ENCODE data around the gene HDAC4.

Gene HDAC4

DNA sequence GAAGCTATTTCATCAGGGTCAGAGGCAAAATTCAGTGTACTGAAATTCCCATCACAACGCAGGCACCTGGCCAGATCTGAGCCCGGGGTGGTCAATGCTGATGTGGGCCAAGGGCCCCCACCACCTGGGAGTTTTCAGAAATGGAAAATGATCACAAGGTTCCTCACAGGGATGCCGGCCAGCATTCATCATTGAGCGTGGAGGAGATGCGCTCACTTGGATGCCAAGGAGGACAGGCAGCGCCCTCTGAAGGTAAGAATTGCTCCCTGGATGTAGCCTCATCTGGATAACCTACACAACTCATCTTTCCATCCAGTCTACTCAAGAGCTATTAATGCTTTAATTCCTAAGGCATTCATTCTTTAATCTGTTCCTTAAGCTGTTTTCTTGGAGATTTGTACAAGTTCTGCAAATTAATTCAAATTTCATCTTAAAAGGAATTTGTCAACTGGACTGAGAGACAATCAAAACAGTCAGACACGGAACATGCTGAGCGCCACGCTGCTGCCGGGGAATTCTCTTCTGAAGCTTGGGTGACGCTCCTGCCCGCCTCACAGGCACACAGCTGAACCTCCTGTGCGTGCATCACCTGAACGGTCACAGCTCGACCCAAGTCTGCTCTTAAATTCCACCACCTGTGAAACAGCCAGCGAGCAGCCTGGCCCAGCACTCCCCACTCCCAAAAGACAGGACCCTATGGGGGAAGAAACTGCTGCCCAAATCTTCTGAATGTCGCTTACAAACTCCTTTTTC is 206.7 kb downstream of the HDAC4 start:
- FAIRE-seq, result no peak

DNA sequence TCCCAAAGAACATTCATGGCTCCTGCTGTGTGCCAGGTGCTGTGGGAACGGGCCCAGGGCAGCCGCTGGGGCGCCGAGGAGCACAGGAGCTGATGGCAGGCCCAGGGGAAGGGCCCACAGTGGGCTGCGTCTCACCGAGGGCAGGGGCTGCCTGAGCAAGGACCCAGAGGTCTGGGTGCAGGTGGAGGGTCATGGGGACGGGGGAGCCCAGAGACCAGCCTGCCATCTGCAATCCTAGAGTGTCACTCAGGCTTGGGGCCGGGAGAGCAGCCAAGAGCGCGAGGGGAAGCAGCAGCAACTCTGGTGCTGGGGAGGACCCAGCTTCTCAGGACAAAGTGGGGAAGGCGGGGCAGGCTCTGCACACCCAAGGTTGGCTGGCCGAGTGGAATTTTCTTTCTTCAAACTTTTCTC is 207.4 kb downstream of the HDAC4 start:
- no peak for FAIRE-seq

DNA sequence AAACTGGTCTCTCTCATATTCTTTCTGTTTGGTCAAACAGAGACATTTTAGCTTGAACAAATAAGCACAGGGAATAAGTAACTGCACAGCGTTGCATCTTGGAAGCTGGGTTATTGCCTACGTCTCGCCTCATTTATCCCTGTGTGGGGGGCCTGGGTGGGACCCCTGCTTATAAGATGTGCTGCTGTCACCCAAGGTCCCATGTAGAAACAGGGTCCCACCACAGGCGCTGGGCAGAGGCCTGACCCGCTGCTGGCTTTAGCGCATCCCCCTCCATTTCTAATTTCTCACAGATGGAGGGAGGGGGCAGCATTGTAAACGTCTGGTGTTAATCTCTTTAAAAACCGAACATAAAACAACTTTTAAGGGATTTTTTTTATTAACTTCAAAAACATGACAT is 207.8 kb downstream of the HDAC4 start:
- FAIRE-seq, result no peak

DNA sequence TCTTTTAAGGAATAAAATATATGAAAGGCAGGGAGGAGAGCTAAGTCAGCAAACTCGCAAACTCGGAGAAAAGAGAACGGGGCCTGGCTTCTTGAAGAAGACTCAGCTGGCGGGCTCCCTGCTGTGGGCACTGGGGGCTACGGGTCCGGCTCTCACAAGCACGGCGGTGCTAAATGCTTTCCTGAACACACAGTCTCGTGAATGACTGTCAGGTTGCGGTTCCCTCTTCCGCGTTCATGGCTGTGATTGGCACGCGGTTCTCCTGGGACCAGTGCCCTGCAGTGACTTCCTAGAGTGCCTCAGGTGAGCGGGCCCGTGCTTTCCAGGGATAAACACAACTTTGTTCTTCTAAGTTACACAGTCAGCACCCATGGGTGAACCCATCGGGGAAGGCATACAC is 208.4 kb downstream of the HDAC4 start:
- FAIRE-seq, result no peak

DNA sequence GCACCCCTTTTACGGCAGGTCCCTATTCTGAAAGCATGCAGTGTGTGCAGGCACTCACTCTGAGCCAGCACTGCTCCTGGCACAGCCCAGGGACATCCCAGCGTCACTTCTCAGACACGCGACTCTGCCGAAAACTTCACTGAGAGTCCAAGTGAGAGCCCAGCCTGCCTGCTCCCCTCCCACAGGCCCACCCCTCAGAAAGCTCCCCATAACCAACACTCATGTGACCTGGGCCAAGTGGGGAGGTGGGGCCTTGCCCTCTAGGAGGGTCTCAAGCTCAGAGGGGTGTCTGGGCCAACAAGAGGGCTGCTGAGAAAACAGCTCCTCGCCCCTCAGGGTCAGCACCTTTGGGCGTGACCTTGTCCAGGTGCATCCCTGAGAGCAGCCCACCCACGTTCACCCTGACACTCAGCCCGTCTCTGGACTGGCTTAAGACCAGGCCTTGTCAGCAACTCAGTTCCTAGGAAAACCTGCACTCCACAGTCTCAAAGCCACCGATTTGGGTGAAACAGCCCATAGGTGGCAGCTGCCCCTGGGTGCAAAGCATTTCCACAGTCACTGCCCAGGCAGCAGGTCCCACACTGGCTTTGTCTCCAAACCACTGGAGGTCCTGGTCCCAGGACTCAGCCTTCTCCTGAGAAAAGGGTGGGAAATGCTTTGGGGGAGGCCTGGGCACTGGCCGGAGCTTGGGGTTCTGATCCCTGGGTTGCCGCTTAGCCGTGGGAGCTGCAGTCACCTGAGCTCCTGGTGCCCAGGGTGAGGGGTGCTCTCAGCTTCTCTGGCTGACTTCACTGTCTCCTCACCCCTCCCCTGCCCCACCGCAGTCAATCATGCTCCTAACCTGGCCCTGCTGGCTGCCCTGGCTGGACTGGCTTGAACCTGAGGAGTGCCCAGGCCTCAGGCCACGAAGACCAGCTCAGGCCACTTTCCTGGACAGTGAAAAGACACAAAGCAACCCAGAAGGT is 209.6 kb downstream of the HDAC4 start:
- FAIRE-seq, result no peak

DNA sequence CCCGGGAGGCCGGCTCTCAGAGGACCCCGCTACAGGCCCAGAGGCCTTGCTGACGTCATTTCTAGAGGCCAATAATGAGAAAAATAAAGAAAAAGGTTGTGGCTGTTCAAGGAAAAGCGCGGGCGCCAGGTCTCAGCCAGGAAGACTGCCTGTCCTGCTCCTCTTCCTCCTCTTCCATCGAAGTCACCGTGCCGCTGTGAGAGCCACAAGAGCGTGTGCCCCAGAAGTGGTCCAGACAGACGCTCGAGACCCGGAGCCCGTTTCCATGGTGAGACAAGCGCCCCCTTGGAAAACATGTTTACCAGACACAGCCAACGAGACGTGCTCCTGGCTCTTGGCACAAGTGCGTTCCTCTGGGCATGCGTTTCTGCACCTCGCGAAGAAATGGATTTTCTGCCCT is 210.5 kb downstream of the HDAC4 start:
- no peak for FAIRE-seq

DNA sequence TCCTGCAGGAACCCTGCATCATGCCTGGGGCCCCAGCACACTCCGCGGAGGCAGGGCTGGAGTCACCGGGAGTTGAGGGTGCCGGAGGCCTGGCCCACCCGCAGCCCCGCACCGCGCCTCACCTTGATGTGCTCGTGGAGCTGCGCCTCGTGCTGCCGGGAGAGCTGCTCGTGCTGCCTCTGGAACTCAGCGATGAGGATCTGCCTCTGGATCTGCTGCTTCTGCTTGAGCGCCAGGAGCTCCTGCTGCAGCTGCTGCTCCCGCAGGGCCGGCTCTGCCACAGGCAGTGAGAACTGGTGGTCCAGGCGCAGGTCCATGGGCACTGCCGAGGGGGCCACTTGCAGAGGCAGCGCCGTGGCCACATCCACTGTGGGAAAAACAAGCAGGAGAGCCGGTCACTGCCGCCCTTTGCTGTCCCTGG is 211.1 kb downstream of the HDAC4 start:
- no peak for FAIRE-seq

DNA sequence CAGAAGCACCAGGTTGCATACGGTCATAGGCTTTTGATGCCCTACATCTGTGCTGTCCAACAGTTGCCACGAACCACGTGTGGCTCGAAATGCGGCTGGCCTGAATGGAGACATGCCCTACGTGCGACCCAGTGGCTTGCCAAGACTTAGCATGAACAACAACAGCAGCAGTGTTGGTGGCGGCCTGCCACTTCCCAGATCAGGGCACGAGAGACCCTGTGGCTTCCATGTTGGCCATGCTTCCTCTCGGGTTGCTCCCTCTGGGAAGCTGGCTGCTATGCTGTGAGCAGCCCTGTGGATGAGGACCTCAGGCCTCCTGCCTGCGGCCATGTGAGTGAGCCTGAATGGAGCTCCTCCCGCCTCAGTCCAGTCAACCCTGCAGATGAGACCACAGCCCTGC is 212.3 kb downstream of the HDAC4 start:
- no peak for FAIRE-seq

DNA sequence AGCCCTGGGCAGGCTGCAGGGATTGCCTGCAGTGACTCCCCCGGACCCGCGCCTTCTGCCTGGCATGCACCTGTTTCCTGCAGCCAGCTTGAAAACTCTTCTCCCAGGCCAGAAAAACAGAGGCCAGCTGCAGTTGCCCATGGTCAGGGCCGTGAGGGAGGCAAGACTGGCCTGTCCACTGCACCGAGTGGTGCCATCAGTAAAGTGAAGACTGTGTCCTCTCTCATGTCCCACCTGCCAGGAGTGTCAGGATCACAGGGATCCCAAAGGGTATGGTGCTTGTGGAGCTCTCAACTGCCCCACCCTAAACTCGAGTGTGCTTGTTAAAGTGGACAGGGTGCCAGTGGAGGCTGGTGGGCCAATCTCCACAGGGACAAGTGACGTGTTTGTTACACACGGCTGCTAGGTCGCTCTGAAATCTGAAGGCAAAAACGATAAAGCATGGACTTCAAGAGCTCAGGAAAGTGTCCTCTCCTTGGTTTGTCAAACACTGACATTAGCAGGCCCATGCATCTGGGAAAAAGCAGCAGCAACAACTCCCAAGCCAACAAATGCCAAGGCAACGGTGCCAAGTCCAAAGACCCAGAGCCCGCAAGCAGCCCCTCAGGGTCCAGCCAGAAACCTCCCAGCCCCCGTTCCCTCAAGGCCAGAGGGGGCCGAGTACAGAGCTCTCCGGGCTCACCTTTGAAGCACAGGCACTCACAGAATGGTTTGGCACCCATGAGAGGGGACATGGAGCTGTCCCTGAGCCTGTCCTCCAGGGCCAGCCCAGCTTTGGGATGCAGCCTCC is 213.2 kb downstream of the HDAC4 start:
- no peak for FAIRE-seq

DNA sequence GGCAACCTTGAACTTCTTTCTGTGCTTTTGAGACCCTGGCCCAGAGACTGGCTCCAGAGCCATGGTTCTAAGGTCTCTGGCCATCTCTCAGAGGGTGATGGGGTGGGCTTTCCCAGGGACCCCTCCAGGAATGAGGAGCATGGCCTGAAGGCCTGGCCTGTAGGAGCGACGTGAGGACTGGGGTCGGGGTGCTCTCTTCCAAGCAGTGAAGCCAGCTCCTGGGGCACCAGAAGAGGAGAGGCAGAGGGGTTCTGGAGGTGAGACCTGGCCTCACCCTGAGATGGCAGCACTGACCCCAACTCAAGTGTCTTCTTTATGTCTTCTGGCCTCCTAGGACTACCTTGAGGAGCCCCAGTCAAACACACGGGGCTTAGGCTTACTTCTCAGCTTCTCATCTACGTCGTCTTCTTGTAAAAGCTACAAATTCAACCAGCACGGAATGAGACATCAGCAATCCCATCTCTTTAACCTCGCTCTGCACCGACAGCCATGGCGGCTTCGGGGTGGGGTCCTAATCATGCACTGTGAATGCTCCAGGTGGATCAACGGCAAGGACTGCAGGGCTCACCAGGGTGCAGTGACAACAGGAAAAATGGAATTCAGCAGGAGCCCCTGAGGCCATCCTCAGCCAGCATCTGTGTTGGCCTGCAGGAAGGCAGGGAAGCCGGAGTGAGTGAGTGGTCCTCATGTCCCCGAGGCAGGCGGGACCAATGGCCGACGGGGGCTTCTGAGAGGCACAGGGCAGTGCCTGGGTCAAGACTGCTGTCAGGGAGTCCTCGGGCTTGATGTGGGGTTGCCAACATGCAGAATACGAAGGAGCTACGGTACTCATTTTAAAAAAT is 214.1 kb downstream of the HDAC4 start:
- no peak for FAIRE-seq

DNA sequence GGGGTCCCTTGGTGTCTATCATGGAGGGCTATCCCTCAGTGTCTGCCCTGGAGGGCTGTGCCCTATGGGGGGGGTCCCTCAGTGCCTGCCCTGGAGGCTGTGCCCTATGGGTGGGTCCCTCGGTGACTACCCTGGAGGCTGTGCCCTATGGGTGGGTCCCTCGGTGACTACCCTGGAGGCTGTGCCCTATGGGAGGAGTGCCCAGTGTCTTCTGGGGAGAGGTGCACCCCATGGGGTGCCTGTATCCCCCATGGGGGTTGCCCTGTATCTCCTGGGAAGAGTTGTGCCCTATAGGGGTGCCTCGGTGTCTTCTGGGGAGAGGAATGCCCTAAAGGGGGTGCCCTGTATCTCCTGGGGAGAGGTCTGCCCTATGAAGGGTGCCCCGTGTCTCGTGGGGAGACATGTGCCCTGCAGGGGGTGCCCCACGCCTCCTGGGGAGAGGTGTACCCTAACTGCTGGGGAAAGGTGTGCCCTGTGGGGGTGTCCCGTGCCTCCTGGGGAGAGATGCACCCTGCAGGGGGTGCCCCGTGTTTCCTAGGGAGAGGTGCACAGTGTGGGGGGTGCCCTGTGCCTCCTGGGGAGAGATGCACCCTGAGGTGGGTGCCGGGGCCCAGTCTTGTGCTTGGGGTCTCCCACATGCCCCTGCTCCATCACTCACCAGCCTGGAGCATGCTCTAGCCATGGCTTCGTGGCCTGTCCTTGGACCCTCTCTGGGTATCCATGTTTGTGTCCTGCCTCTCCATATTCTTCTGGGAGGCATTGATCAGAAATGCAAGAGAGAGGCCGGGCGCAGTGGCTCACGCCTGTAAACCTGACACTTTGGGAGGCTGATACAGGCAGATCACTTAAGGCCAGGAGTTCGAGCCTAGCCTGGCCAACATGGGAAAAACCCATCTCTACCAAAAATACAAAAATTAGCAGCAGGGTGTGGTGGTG is 215.6 kb downstream of the HDAC4 start:
- FAIRE-seq, result no peak

DNA sequence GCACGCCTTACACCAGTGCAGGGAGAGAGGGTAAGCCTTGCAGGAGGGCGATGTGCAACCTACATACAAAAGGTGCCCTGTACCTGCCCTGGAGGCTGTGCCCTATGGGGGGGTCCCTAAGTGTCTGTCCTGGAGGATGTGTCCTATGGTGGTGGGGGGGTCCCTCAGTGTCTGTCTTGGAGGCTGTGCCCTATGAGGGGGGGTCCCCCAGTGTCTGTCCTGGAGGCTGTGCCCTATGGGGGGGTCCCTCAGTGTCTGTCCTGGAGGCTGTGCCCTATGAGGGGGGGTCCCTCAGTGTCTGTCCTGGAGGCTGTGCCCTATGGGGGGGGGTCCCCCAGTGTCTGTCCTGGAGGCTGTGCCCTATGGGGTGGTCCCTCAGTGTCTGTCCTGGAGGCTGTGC is 216.6 kb downstream of the HDAC4 start:
- no peak for FAIRE-seq

DNA sequence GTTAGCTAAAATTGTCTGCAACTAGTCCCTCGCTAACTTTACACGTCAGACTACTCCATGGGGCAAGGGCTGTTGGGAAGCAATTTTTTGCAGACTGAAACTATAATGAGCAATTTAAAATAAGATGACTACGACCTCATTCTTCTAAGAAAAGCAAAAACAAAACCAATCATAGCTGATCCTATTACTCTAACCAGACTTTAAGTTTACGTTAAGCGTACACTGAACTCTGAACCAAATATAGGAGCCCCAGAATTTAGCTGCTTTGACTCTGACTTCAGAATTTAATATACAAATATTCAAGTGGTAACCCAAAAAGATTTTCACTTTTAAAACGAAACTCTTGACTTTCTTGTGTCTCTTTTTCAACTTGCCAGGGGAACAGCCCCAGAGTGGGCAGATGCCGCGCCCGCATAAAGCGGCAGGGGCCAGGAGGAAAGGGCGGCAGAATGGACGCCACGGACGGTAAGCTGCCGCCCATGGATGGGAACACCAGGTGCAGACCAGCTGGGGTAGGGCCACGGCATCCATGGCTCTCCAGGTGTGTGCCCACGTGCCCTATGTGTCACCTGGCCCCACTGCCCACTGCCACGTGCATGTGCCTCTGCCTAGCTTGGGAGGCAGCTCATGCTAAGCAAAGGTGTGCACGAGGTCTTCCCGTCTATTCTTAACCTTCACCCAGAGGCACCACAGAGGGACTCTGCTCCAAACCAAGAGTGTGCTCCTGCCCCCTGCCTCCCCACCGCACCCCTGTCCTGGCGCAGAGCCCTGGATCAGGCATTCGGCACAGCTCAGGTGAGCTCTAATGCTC is 217.6 kb downstream of the HDAC4 start:
- no peak for FAIRE-seq

DNA sequence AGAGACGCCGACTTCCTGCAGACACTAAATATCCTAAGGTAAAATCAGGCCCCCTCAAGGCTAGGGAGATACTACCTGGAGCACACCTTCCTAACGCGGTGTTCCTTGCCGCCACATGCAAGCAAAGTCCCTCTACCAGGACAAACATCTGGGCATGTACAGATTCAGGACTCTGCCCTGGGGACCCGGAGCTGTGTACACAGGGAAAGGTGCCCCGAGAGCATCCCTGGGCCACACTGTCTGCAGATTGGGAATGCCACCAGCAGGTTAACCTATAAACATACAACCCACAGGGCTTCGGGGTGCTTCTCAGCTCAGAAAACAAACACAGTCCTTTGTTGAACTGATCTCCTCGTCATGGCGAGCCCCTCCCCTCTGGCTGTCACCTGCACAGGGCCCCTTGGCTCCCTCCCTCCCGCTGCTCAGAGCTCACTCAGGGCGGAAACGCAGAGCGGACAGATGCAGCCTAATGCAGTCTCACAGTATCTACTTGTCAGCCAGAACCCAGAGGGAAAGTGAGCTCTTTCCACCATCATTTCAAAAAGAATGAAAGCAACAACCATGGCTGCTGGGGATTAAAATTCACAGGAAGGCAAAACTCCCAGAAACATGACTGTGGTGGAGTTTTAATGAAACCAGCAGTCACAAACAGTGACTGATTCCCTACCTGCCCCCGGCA is 218.8 kb downstream of the HDAC4 start:
- FAIRE-seq, result no peak

DNA sequence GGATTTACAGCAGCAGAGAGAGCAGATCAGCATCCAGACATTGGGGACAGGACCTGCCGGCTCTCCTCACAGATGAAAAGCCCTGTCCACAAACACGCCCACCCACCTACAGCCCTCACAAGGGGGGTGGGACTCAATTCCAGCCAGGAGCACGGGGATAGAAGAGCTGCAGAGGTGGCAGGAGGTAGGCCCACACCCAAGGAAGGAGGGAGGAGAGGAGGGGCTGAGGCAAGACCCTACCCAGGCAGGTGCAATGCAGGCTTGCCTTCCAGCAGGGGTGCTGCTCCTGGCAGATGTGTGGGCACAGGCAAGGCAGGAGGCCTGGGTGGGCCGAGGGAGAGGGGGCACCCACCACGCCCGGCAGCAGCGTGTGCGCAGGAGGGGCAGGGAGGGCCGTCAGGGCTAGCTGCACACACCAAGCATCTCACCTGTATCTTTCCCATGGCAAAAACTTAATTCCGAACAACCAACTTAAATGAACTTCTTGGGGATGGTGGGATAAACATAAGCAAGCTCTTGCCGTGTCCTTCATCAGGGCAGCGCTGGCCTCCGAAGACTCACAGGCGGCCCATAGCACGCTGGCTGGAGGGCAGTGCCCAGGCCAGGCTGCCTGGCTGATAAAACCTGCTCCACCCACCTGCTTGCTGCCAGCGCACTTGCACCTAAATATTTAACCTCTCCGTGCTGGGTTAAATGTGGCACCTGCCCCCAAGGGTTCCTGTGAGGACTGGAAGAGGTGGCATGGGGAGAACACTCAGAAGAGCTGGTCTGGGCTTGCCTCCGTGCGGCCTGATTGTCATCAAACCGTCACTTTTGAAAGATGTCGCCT is 219.5 kb downstream of the HDAC4 start:
- FAIRE-seq, result no peak

DNA sequence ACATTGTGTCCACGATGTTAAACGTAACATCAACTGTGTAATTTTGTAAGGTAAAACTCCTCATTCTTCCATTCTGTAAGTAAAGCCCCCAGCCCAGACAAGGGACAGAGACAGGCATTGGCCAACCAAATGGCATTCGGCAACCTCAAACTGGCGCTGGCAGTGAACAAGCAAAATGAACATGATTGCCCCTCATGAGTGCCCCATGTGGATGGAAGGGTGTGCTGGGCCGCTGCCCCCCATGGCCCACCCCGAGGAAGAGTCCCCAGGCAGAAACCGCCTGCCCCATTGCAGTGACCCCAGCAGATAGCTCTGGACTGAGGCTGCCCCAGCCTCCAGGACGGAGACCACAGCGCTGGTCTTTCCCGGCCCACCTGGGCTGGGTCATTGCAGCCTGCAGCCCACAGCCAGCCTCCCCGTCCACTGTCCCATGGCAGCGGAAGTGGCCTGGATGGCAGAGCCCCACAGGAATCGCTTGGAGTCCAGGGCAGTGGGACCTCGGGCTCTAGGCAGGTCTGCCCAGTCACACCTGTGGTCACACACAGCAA is 220.2 kb downstream of the HDAC4 start:
- no peak for FAIRE-seq

DNA sequence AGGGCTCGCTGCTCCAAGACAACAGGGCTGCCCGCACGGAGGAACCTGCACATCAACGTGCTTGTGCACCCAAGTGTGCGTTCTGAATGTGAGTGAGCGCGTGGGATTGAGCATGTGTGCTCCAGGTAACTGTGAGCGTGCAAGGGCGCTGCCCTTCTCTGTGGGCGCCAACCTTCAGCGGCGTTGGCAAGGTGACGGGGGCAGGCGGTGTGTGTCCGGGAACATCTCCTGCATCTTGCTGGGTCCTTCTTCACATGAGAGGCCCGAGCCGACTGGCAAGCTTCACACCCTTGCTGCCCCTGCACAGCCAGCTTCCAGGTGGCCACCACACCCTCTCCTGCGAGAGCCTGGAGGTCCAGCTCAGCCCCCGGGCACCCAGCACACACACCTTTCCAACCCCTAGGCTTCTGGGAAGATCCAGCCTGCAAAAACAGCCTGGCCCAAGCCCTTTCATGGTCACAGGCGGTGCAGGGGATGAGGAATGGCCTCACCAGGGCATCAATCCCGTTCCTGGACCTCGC is 220.9 kb downstream of the HDAC4 start:
- FAIRE-seq, result no peak

DNA sequence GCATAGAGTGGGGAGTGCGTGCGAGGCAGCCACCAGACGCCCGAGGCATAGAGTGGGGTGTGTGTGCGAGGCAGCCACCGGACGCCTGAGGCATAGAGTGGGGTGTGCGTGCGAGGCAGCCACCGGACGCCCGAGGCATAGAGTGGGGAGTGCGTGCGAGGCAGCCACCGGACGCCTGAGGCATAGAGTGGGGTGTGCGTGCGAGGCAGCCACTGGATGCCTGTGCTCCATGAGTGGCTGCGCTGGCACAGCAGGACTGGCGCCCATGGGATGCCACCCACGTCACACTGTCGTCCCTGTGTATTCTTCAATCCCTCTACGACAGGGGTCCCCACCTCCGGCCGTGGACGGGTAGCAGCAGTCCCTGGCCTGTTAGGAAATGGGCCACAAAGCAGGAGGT is 221.9 kb downstream of the HDAC4 start:
- FAIRE-seq, result no peak

Measured in TTC549 (cell line).